ENCODE results near the gene RASAL2.
"Not testable (repeated sequence)": the region's sequence is repeated elsewhere in the genome, so short reads cannot be mapped to it uniquely, and the experiment has no call there.

The RASAL2 gene

DNA sequence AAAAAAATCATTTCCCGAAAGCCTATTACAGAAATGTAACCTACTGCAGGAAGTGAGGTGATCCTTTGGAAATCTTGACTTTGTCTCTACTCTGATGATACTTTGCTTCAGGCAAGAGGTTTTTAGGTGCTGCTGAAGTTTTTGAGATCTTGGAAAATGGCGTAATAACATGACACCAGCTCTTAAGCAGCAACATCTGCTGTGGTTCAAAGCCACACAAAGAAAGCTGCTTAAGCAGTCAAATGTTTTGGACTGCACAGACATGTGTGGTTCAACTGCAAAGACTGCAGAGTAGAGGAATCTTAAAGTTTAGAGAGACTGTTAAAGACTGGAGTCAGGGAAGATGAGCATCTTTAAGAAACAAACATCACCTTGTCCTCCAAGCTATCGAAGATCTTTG is 139.0 kb downstream of the RASAL2 start:
- peak; percentile 60 to 62 for DNase-seq (ENCODE audit: low read depth in 2 of 2)

DNA sequence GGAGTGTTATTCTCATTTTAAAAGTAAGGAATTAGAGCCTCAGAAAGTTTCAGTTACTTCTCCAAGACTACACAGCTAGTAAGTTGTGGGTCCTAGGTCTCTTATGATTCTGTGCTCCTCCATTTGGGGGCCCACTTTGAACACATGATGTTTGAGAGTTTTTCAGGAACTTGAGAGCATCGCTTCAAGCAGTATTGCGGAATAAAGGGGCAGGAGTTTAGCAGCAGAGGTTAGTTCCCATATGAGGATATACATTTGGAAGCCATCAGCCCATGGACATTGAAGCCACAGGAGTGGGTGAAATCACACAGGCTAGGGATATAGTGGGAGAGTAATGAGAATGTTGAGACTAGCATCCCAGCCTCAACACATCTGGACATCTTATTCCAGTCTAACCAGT is 143.2 kb downstream of the RASAL2 start:
- DNase-seq (ENCODE audit: low read depth in 2 of 2), result no peak

DNA sequence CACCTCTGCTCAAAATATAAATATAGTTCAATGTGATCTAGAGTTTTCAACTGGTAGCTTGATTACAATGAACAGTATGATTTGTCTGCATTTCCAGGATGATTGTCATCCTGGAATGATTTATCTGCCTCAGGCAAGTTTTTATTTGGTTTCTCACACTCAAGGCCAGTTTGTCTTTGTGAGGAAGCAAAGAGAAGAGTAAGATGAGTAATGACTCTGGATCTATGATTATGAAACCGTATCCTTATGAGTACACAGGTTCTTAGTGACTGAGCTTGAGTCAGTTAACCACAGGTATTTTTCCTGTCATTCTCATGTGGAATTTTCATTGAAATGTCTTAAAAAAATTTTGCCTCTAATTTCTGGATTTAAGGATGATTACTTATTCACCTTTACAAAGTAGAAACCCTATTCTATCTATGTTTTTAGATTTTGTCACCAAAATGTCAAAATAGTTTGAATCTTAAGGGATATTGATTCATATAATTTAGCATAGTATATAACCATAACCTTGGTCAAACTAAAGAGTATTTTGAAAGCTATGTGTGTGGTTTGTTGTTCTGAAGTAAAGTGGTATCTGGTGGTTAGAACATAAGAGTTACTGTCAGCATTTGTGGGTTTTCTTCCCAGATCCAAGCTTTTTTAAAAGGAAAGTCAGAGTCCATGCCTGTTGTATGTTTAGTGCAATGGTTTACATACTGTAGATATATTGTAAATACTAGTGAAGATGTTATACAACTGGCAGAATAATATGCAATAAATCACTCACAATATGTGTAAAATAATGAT is 145.0 kb downstream of the RASAL2 start:
- peak; percentile 97 for DNase-seq (ENCODE audit: low read depth in 2 of 2)

- DNase-seq (ENCODE audit: low read depth in 2 of 2), result no peak
Observed at GRCh38 chr1:178241057-178241456, 147.2 kb downstream of the RASAL2 start.

GRCh38 chr1:178241837-178242236 is 147.9 kb downstream of the RASAL2 start:
- no peak for DNase-seq (ENCODE audit: low read depth in 2 of 2)

DNA sequence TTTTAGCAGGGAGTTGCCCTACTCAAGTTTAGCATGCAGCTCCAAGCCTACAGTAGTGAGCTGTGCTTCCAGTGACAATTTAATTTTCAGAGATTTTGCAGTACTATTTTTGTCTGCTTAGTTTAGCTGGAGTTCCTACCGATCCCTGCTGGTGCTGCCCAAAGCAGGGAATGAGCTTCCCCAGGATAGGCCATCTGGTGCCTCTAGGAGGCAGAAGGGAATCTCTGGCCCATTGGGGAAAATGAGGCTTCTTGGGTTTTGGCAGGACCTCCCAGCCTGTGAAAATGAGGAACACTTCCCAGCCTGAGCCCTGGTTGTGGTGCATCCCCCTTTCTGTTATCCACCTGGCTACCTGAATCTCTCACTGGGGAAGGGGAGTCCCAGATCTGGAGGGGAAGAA is 149.2 kb downstream of the RASAL2 start:
- DNase-seq (ENCODE audit: low read depth in 2 of 2), result no peak

DNA sequence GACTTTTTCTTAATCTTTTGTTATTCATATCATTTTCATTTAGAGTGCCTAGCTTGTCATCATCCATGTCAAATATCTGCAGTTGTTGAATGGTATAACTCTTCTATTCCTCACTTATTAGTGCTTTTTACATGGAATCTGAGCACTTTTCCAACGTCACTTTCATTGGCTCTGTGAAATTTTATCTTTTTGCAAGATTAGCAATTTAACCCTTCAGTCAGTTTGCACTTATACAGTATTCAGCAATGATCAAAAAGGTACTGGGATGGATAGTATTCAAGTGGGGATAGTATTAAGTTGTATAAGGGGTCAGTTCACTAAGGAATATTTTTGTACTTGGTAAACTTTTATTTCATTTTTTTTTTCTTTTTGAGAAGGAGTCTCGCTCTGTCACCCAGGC is 150.0 kb downstream of the RASAL2 start:
- no peak for DNase-seq (ENCODE audit: low read depth in 2 of 2)

GRCh38 chr1:178248284-178248683 is 154.4 kb downstream of the RASAL2 start:
- not testable (repeated sequence) for DNase-seq (ENCODE audit: low read depth in 2 of 2)

DNA sequence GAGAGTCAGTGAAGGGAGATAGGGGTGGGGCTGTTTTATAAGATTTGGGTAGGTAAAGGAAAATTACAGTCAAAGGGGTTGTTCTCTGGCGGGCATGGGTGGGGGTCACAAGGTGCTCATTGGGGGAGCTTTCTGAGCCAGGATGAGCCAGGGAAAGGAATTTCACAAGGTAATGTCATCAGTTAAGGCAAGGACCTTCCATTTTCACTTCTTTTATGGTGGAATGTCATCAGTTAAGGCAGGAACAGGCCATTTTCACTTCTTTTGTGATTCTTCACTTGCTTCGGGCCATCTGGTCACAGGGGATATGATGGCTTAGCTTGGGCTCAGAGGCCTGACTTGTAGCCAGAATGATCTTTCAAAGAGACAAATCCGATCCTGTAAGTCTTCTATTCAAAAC is 159.7 kb downstream of the RASAL2 start:
- DNase-seq (ENCODE audit: low read depth in 2 of 2), result not testable (repeated sequence)

- no peak for DNase-seq (ENCODE audit: low read depth in 2 of 2)
Observed at GRCh38 chr1:178254433-178254832, 160.5 kb downstream of the RASAL2 start.

GRCh38 chr1:178258536-178258935 is 164.6 kb downstream of the RASAL2 start:
- no peak for DNase-seq (ENCODE audit: low read depth in 2 of 2)

- no peak for DNase-seq (ENCODE audit: low read depth in 2 of 2)
Observed at GRCh38 chr1:178262120-178262500, 168.2 kb downstream of the RASAL2 start.

GRCh38 chr1:178263341-178263740 is 169.4 kb downstream of the RASAL2 start:
- DNase-seq (ENCODE audit: low read depth in 2 of 2), result no peak

GRCh38 chr1:178266113-178266512 is 172.2 kb downstream of the RASAL2 start:
- DNase-seq (ENCODE audit: low read depth in 2 of 2), result no peak

DNA sequence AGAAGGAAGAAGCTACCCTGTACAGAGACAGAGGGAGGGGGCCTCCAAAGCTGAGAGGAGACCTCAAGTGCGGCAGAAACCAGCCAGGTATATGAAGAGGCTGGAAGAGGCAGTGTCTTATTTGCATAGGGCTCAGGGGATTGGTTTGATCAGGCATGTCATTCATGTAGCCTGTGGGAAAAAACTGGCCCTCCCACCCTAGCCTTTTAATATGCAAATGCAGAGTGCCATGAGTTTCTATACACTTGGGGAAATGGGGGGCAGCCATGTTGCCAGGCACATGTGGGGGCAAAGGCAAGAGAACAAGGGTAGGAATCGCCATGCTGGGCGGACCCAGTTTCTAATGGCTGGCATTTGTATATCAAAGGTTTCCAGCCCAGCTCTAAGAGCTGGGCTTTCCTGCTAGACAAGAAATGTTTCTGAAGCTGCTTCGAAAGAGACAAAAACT is 172.7 kb downstream of the RASAL2 start:
- no peak for DNase-seq (ENCODE audit: low read depth in 2 of 2)

GRCh38 chr1:178267646-178268094 is 173.8 kb downstream of the RASAL2 start:
- DNase-seq (ENCODE audit: low read depth in 2 of 2), result peak; percentile 29 to 42

DNA sequence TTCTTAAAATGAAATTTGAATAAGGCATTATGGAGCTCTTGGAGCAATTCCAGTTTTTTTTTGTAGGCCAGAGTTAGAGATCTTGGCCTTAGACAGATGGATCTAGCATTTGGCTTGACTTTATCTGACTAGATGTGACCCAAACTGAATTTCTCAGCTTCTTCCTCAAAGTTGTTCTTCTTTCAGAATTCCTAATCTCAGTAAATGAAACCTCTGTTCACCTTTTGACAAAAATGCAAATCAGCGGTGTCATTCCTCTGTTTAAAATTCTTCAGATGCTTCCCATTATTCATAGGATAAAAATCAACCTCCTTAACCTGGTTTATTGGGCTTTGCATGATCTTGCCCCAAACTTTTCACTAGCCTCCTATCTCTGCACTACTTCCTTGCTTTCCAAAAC is 177.6 kb downstream of the RASAL2 start:
- DNase-seq (ENCODE audit: low read depth in 2 of 2), result no peak

DNA sequence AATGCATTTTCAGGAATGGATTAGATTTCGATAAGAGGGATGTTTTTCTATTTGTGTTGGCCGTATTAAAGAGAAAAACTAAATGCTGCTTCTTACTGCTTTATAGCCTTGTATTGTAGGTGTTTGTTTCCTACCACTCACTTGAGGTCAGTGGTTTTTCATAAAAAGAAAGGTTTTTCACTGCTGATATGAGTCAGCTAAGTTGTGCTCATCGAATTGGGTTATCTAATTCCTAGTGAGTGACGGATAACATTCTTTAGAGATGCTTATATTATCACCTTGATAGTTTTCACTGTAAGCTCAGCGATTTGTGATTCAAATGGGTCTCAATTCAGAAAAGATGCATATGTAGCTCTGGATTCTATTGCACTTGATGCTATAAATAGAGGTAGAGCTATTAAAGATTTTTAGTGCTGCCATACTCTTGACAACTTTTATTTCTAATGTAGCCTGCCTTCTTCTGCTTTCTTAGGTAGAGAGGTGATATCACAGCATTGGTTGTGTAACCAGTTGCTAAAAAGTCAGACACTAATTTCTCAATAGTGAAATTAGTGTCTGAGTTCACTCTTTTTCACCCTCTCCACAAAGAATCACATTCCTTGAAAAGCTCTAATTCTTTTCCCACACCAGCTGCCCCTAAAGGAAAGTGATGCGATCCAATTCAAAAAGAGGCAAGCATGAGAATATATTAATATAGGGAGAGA is 180.0 kb downstream of the RASAL2 start:
- DNase-seq (ENCODE audit: low read depth in 2 of 2), result no peak

GRCh38 chr1:178275049-178275448 is 181.1 kb downstream of the RASAL2 start:
- no peak for DNase-seq (ENCODE audit: low read depth in 2 of 2)

GRCh38 chr1:178275553-178275952 is 181.6 kb downstream of the RASAL2 start:
- no peak for DNase-seq (ENCODE audit: low read depth in 2 of 2)

DNA sequence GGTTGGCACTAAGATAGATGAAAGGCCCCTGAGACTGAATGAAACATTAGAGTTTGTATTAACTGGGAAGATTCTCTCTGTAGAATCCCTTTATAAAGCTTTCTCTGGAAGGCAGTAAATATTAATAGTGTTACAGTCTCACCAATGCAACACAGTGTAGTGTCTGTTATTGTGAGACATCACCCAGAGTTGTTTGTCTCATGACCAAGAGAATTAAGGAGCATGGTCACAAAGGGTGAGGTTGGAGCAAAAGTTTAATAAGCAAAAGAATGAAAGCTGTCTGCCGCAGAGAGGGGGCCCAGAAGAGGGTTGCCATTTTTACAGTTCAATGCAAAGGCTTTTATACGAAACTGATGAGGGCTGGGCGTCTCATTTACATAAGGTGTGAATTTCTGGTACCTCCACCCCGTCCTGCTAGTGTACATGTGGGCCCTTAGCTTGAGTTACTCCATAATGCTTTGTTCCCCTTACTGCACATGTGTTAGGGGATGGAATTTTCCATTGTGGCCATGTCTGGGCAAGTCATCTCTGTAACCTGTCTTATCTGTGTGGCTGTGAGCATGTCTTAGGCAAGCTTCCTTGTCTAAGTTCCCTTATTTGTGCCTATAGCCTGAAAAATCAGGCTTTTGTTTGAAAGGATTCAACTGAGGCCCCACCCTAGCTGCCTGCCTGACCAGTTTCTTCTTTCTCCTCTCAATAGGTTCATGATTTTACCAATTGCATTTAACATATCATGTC is 184.1 kb downstream of the RASAL2 start:
- DNase-seq (ENCODE audit: low read depth in 2 of 2), result no peak

DNA sequence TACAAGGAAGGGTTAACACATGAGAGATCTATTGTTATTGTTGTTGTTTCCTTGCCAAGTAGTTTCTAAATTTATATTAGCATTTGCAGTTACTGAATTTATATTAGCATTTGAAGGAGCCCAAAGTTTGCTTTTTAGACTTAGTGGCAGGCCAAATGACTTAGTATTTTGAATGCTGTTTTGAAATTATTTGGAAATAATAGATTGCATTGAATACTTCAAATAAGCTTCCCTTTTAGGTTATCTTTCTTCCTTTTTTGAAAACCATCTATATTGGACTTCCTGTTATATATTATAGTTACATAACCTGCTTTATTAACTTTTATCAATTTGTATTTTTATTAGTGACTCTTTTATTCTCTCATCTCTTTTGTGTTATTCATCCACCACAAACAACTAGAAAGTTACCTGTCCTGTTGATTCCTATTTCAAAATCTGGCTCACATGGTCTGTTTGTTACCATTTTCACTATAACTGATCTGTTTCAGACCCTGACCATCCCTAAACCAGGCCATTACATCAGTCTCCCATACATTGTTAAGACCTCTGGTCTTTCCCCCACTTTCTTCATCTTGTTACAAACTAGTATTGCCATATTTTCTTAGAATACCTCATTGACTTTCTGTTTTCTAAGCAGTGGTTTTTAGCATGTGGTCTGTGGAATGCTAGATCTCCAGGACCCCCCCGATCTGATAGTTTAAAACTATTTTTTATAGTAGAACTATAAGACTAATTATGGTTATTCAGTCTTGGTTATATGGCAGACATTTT is 185.2 kb downstream of the RASAL2 start:
- DNase-seq (ENCODE audit: low read depth in 2 of 2), result no peak
